Endothelial cell of umbilical vein (primary cell): Measurements from ENCODE around the gene CCDC185. TPM values are rescaled to one million over a fixed set of nuclear protein-coding genes. Genes with fewer than 3 reads are reported as not detected.

Experiments used
- BruUV-seq: library from RNA; stranded (reverse); fragments of 400-500 nt; replicated peaks from 2 replicates; lab custom pipeline; 2021; lab: Mats Ljungman, UMichigan
- CTCF ChIA-PET: fragments of 300-600, 350-600 bp; sonication (Branson Sonifier 250); formaldehyde crosslinking; loops from one replicate; lab custom pipeline; 2021; ENCODE audit warnings: antibody characterized with exemption, inconsistent platforms; lab: Charles Lee
- POLR2A ChIA-PET: fragments of 300-600, 350-600 bp; sonication (Branson Sonifier 250); formaldehyde crosslinking; loops from one replicate; lab custom pipeline; 2021; ENCODE audit warnings: antibody characterized with exemption, inconsistent platforms; lab: Charles Lee
- DNase-seq: peaks from one replicate; pipeline ENCODE4 v3.0.0-alpha.2; 2011; ENCODE audit warnings: low read depth, low spot score
- FAIRE-seq: peaks from 2 replicates; lab custom pipeline; 2011; peaks lifted over from hg19 to GRCh38; lab: Jason Lieb, UNC
- H2AFZ ChIP-seq: 2 replicates; pipeline ENCODE4 v1.6.0; 2012; ENCODE audit warnings: low read depth, low read length, control low read depth, inconsistent platforms
- H3K27ac ChIP-seq: 2 replicates; pipeline ENCODE4 v1.5.1; 2011; ENCODE audit warnings: low read depth, mild to moderate bottlenecking, control low read depth, low read length, moderate library complexity; ENCODE audit not compliant: insufficient read depth
- H3K27me3 ChIP-seq, 2 experiments: 2 replicates each; pipeline versions ENCODE4 v1.6.0 to v1.6.1; 2011; ENCODE audit warnings: low read length in 2 of 2, mixed read lengths in 1 of 2; ENCODE audit not compliant: control insufficient read depth in 2 of 2, insufficient read depth in 2 of 2
- H3K36me3 ChIP-seq, 2 experiments: 2 replicates in 1 of 2; 3 replicates in 1 of 2; pipeline ENCODE4 v1.5.1; 2011; ENCODE audit warnings: low read length in 2 of 2, mild to moderate bottlenecking in 1 of 2, moderate library complexity in 1 of 2; ENCODE audit not compliant: control insufficient read depth in 2 of 2, insufficient read depth in 2 of 2; ENCODE audit errors: extremely low read depth in 1 of 2
- H3K4me1 ChIP-seq: 3 replicates; pipeline ENCODE4 v1.5.1; 2011; ENCODE audit warnings: mild to moderate bottlenecking, low read length; ENCODE audit not compliant: control insufficient read depth, insufficient read depth; ENCODE audit errors: extremely low read depth
- H3K4me2 ChIP-seq: 2 replicates; pipeline ENCODE4 v1.6.1; 2011; ENCODE audit warnings: low read length, control low read depth, mixed read lengths; ENCODE audit not compliant: insufficient read depth
- H3K4me3 ChIP-seq, 3 experiments: fragments of 200-600 bp in 1 of 3; sonication (generic), shearing (Covaris generic) in 1 of 3; replicated peaks in 1 of 3; 2 replicates each; pipeline ENCODE4 v1.5.1; 2011 to 2016; ENCODE audit warnings: control low read depth in 3 of 3, low read length in 3 of 3, mild to moderate bottlenecking in 2 of 3, inconsistent platforms in 1 of 3, low read depth in 1 of 3, moderate library complexity in 1 of 3; ENCODE audit not compliant: insufficient read depth in 1 of 3
- H3K79me2 ChIP-seq: 2 replicates; pipeline ENCODE4 v1.6.0; 2012; ENCODE audit warnings: low read length, inconsistent platforms; ENCODE audit not compliant: control insufficient read depth, insufficient read depth
- H3K9ac ChIP-seq: replicated peaks from 2 replicates; pipeline ENCODE3; 2011; ENCODE audit warnings: low read length, control low read depth; ENCODE audit not compliant: insufficient read depth; ENCODE audit errors: extremely low read depth
- H3K9me1 ChIP-seq: replicated peaks from 3 replicates; pipeline ENCODE4 v1.6.0; 2011; ENCODE audit warnings: mild to moderate bottlenecking, low read length; ENCODE audit not compliant: control insufficient read depth, insufficient read depth; ENCODE audit errors: extremely low read depth
- H3K9me3 ChIP-seq: replicated peaks from 2 replicates; pipeline ENCODE4 v1.5.1; 2012; ENCODE audit warnings: low read length, inconsistent platforms; ENCODE audit not compliant: control insufficient read depth, insufficient read depth
- H4K20me1 ChIP-seq: replicated peaks from 2 replicates; pipeline ENCODE3; 2011; ENCODE audit warnings: mild to moderate bottlenecking, low read length; ENCODE audit not compliant: control insufficient read depth, insufficient read depth; ENCODE audit errors: extremely low read depth
- CTCF ChIP-seq, 2 donors: IDR thresholded peaks; 1 replicate in 1 of 2; 2 replicates in 1 of 2; pipeline ENCODE4 v1.5.1; 2011; ENCODE audit warnings: low read length in 2 of 2, mild to moderate bottlenecking in 2 of 2, moderate library complexity in 2 of 2, control low read depth in 1 of 2, inconsistent platforms in 1 of 2, low read depth in 1 of 2; ENCODE audit not compliant: insufficient read depth in 1 of 2; ENCODE audit errors: extremely low read depth in 1 of 2
- EZH2 ChIP-seq: IDR thresholded peaks from 2 replicates; pipeline ENCODE4 v1.6.1; 2012; ENCODE audit warnings: borderline replicate concordance, low read depth, mild to moderate bottlenecking, moderate library complexity, low read length, inconsistent platforms; ENCODE audit not compliant: severe bottlenecking
- FOS ChIP-seq: IDR thresholded peaks from 2 replicates; pipeline ENCODE4 v1.6.1; 2011; ENCODE audit warnings: mild to moderate bottlenecking, low read length, moderate library complexity, borderline replicate concordance; ENCODE audit not compliant: insufficient read depth
- GATA2 ChIP-seq: IDR thresholded peaks from 2 replicates; pipeline ENCODE4 v1.7.0; 2011; ENCODE audit warnings: low read depth, mild to moderate bottlenecking, moderate library complexity, mixed read lengths, low read length; ENCODE audit not compliant: insufficient read length, insufficient read depth
- JUN ChIP-seq: IDR thresholded peaks from 2 replicates; pipeline ENCODE4 v1.6.1; 2011; ENCODE audit warnings: borderline replicate concordance, low read depth; ENCODE audit not compliant: insufficient read length, insufficient read depth
- MAX ChIP-seq: IDR thresholded peaks from 2 replicates; pipeline ENCODE4 v1.6.1; 2011; ENCODE audit not compliant: insufficient read depth, insufficient read length
- MYC ChIP-seq: IDR thresholded peaks from one replicate; pipeline ENCODE4 v1.6.1; 2011; ENCODE audit warnings: mild to moderate bottlenecking, low read depth, low read length
- POLR2A ChIP-seq: IDR thresholded peaks from 2 replicates; pipeline ENCODE4 v1.6.1; 2012; ENCODE audit warnings: low read depth, mild to moderate bottlenecking, control low read depth, low read length
- POLR2AphosphoS5 ChIP-seq: IDR thresholded peaks from 2 replicates; pipeline ENCODE4 v1.6.1; 2012; ENCODE audit warnings: low read depth, mild to moderate bottlenecking, control low read depth, low read length, moderate library complexity; ENCODE audit not compliant: insufficient read depth
- dilution Hi-C: fragments of 300-500 bp; cut with MboI; formaldehyde crosslinking; loops from one replicate; pipeline ENCODE4 v1.15.0; 2019; ENCODE audit warnings: low sequenced_read_pairs; ENCODE audit not compliant: extremely low pct_ligation_motif_present
- intact Hi-C: fragments of 100-400 bp; cut with micrococcal nuclease; formaldehyde crosslinking; loops from one replicate; pipeline ENCODE4 v1.10.0; 2022
- polyA plus RNA-seq, 4 experiments: library from polyadenylated mRNA; depleted of rRNA in 3 of 4; stranded (reverse) in 3 of 4; unstranded in 1 of 4; fragments of >200 nt; gene quantifications; 2 replicates each; pipeline versions ENCODE4 v1.2.1 to v1.2.3, GENCODE V29; 2011 to 2012; ENCODE audit warnings: missing spikeins in 1 of 4
- total RNA-seq: library from RNA; stranded (reverse); gene quantifications from 2 replicates; pipeline ENCODE4 v1.2.3, GENCODE V29; 2021

CCDC185 gene
- total and polyA plus RNA-seq, 2 donors (not counting 3 experiments of a cell fraction or from before 2014, with no cell fraction given): not detected

GRCh38 chr1:223426936-223427335 is 33.7 kb downstream of the CCDC185 start:
- ChIA-PET CTCF (no interaction called here), POLR2A (no interaction called here)
- no peaks in the 10 kb centered on the region for H4K20me1 ChIP-seq
- no peak for TF ChIP-seq POLR2A
- no peak overlapping the region for H2AFZ ChIP-seq
- dilution Hi-C loops (no loop called here), intact Hi-C loops (no loop called here)
- H3K9ac ChIP-seq: no peak overlapping the region
- H3K9me3 ChIP-seq: no peaks in the 10 kb centered on the region
- DNase-seq (no peak), FAIRE-seq (no peak)
- no peaks in the 10 kb centered on the region for H3K4me1 ChIP-seq
- no peak overlapping the region for H3K4me3 ChIP-seq
- H3K9me1 ChIP-seq: no peaks in the 10 kb centered on the region
- no peak overlapping the region for H3K4me2 ChIP-seq
- no peaks in the 10 kb centered on the region for H3K79me2 ChIP-seq
- H3K27ac ChIP-seq: no peak overlapping the region
- H3K36me3 ChIP-seq: no peaks in the 10 kb centered on the region
- BruUV-seq: no TSS peak
- H3K27me3 ChIP-seq: no peaks in the 10 kb centered on the region

DNA sequence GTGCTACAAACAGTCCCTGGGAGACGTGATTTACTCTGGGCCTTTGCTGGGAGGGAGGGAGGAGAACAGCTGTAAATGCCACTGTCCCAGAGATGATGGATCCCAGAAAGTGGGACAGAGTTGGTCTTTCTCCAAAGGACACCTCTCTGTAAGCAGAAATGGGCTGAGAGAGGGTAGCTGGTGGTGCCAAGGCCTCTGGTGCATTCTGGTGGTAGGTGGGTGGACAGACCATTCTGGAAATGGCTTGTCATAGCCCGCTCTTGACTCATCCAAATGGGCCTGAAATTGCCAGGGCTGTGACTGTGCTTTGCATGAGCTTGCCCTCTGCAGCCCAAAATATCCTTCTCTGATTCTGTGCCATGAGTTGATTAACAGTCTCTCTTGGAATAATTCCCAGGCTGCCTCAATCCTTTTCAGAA is 36.1 kb downstream of the CCDC185 start:
- DNase-seq (no peak), FAIRE-seq (no peak)
- intact Hi-C loops: no loop called here
- TF ChIP-seq MYC (no peak), CTCF (IDR thresholded peaks at IDR 0.05; ENCODE audit: extremely low read depth in 1 of 2, insufficient read depth in 1 of 2, low read depth in 1 of 2, low read length in 2 of 2) (no peak), POLR2A (no peak), POLR2AphosphoS5 (no peak), GATA2 (no peak), FOS (no peak), MAX (no peak), JUN (no peak), EZH2 (no peak)
- no peaks in the 10 kb centered on the region for H3K27me3 ChIP-seq
- H3K4me2 ChIP-seq: no peak overlapping the region
- BruUV-seq: no TSS peak
- ChIA-PET CTCF (no interaction called here), POLR2A (no interaction called here)
- no peaks in the 10 kb centered on the region for H4K20me1 ChIP-seq
- H3K79me2 ChIP-seq: no peaks in the 10 kb centered on the region
- no peak overlapping the region for H2AFZ ChIP-seq
- no peaks in the 10 kb centered on the region for H3K36me3 ChIP-seq
- no peak overlapping the region for H3K9ac ChIP-seq
- dilution Hi-C loops: no loop called here
- H3K27ac ChIP-seq: no peak overlapping the region
- H3K9me3 ChIP-seq: no peaks in the 10 kb centered on the region
- no peak overlapping the region for H3K4me3 ChIP-seq
- H3K9me1 ChIP-seq: no peaks in the 10 kb centered on the region
- H3K4me1 ChIP-seq: no peaks in the 10 kb centered on the region
